G401.6 (cell line): Measurements from ENCODE around the gene ASXL1.

Source experiments
- FAIRE-seq: peaks from 2 replicates; lab custom pipeline; 2012; peaks lifted over from hg19 to GRCh38; lab: Jason Lieb, UNC

Gene ASXL1

DNA sequence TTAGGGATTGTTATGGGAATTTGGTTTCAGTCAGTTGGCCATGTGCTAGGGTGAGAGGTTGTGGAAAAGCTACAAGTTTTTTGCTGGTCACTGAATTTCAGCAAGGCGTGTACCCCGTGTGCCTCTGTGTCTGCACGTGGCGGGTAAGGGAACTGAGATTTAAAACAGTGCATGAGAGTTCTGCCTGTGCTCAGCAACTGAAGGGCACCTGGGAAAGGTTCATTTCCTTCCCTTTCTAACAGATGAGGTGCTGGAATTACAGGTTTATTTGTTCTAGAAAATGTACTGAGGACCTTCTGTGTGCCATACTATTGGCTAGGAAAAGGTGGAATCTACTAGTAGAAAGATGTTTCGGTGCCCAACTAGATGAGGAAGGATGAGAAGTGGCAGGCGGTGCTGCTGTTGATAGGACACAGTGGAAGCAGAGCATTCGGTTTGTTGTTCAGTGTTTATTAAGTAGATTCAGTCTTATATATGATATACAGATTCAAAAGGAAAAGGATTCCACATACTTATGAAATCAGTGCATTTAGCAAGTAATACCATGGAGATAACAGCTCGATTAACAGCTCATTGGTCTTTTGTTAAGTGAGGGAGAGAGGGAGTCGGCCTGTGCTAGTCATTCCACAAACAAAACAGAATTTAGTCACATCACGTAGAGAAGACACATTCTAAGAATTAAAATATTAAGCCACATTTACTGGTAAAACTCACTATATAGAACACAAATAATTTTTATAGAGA, 84.7 kb downstream of the ASXL1 start:
- no peak for FAIRE-seq

- FAIRE-seq, result no peak
Observed at GRCh38 chr20:32443386-32443974, 85.3 kb downstream of the ASXL1 start.

DNA sequence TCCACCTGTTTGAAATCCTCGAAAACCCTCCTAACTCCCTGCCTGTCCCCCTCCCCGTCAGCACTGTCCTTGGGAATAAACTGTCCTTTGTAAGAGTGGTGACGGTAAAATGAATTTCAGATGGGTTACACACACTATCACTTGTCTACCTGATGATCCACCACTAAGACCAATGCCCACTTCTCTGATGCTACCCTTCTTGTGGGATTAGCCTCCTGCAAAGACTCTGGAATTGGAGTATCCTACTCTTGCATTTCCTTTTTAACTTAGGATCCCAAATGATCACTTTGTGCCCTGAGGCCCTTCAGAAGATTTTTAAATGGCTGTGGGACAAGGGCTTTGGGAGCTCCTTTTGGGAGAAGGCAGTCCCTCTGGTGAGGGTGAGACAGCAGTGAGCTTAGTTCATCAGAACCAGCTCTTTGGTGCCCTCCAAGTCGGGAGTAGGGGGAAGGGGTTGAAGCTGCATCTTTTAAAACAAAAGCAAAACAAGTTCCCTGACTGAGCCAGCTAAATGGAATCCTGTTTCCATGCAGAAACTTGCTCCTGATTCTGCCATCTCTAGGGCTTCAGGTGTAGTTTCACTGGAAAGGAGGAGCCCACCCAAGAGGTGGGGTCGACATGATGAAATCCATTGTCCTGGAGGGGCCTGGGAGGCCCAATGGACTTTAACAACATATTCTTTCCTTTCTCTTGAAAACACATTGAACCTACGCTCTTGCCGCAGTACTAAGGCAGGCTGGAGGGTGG, 86.5 kb downstream of the ASXL1 start:
- no peak for FAIRE-seq

GRCh38 chr20:32445539-32446273, 87.6 kb downstream of the ASXL1 start:
- FAIRE-seq, result no peak

GRCh38 chr20:32446301-32447100, 88.4 kb downstream of the ASXL1 start:
- no peak for FAIRE-seq

GRCh38 chr20:32447136-32448027, 89.3 kb downstream of the ASXL1 start:
- FAIRE-seq, result no peak

DNA sequence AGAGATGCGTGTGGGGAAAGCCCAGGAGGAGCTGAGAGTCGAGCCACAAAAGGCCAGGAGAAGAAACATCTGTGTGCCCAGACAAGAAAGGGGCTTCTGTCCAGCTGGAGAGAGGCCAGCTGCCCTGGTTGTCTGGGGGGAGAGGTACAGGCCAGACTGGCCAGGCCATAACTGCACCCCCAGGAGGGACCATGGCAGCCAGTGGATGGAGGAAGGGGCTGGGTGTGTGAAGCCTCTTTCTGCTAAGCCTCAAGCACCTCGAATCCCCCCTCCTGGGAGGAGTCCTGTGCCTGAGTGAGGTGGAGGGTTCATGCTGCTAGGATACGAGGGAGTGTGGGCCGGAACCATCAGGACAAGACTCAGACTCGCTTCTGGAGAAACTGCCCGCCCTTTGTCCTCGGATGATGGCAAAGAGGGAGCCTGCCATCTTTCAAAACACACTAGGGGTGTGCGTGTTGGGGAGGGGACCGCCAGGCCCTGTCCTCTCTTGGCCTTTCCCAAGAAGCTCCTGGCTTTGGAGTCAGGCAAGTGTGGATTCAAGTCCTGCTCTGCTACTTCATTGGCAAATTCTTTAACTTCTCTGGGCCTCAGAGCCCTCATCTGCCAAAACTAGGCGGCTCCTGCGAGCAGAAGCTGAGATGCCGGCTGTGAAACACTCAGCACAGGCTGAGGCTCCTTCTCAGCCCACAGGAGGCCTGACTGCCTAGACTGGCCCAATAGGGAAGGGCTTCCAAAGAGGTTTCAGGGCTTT, 90.3 kb downstream of the ASXL1 start:
- FAIRE-seq, result no peak

- FAIRE-seq, result no peak
Observed at GRCh38 chr20:32449057-32449889, 91.1 kb downstream of the ASXL1 start.

GRCh38 chr20:32449890-32450401, 91.8 kb downstream of the ASXL1 start:
- FAIRE-seq, result no peak

- no peak for FAIRE-seq
Observed at GRCh38 chr20:32450484-32451061, 92.4 kb downstream of the ASXL1 start.

DNA sequence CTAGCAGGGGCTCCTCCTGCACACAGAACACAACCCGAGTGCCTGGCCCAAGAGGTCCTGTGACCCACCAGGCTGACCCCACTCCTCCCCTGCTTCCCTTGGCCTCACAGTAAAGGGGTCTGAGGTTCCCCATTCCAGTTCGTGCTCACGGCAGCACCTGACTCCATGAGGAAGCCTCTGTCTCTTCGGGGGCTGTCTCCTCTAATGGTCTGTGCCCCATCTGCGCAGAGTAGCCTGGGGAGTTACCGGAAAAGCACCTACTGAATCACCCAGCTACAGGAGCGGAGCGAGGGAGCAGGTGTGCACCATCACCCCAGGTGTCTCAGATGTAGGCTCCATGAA, 93.2 kb downstream of the ASXL1 start:
- no peak for FAIRE-seq

GRCh38 chr20:32451682-32452461, 93.7 kb downstream of the ASXL1 start:
- FAIRE-seq, result no peak

- FAIRE-seq, result no peak
Observed at GRCh38 chr20:32452776-32453466, 94.8 kb downstream of the ASXL1 start.

DNA sequence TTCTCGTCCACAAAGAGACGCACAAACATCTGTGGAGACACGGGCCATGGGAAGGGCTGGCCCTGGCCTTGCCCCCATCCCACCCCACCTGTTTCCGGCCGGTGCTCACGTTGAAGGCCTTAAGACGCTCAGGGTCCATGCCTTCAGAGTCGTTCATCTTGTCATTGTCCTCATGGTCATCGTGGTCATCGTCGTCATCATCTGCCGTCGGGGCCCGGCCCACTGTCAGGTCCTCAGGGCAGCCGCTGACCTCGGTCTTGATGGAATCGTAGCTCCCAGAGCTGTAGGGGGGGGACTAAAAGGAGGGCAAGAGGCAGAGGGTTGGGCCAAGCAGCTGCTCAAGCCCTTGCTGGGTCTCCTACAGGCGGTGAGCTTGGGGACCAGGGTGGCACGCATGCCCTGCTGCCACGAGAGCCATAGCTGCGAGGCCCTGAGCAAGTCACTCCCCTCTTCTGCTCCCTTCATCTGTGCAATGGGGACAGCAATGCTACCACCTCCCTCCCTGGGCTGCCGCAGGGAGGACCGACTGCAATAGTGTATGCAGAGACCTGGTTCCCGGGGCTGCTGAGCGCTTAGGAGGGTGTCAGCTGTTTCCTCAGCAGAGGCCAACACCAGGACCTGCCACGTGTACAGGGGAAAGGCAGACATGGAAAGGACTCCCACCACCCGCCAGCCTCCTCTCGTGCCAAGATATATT, 95.5 kb downstream of the ASXL1 start:
- FAIRE-seq, result no peak

DNA sequence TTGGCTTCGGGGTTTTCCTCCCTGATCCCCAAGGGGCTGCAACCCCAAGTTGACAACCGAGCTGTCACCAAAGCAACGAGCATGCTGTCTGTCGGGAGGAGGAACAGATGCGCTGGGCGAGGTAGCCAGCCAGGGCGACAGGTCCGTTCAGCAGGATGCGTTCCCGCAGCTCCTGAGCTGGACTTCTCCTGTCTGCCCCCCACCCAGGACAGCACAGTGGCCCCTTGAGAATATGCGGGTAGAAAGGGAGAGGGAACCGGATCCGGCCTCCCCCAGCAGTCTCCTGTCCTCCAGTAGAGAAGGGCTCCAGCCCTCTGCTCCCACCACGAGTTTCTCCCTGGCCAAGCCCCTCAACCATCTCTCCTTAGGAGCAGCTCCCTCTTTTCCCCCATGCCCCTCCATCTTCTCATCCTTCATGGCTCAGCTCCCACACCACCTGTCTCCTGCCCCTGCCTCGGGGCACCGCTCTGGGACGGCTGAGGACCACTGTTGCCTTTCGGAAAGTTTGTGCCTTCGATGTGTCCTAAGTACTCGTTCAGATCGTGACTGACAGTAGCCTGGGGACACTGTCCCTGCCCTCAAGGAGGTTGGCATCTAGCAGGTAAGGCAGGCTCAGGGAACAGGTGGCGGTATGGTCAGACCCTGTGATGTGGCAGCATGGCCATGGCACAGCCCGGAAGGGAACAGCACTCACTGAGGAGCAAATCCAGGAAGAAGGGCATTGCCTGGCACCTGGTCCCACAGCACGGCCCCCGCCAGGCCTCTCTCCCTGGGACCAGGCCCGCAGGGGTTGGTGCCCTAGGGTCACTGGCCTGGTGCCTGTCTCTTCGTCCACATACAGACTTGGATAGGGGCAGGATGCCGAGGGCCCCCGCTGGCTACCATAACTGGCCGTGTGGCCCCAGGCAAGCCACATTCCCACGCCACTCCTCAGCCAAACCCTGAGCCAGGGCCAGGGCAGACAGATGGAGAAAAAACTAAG, 96.3 kb downstream of the ASXL1 start:
- no peak for FAIRE-seq
